Neural cell (in vitro differentiated cells): ENCODE measurements around the gene ZDHHC14. TPM values are rescaled to one million over a fixed set of nuclear protein-coding genes. Genes with fewer than 3 reads are reported as not detected.

Experiments
- H2AFZ ChIP-seq: fragments of 200-600, 300-800 bp; sonication (generic), shearing (Covaris generic); 2 replicates; pipeline ENCODE4 v1.6.0; 2014; ENCODE audit warnings: low read depth, mild to moderate bottlenecking, antibody characterized with exemption, low read length, moderate library complexity
- H3F3A ChIP-seq: fragments of 200-600 bp; shearing (Covaris generic); 2 replicates; pipeline ENCODE4 v1.6.1; 2016; ENCODE audit warnings: mild to moderate bottlenecking, moderate library complexity, mixed read lengths, antibody characterized with exemption, low read length; ENCODE audit not compliant: insufficient read depth, poor library complexity, severe bottlenecking
- H3K27ac ChIP-seq: fragments of 200-600, 300-800 bp; sonication (generic), shearing (Covaris generic); 2 replicates; pipeline ENCODE4 v1.5.1; 2014; ENCODE audit warnings: mild to moderate bottlenecking, low read length, moderate library complexity
- H3K27me3 ChIP-seq: fragments of 300-800, 200-600 bp; sonication (generic), shearing (Covaris generic); 2 replicates; pipeline ENCODE4 v1.6.0; 2014; ENCODE audit warnings: mild to moderate bottlenecking, low read depth, low read length, moderate library complexity; ENCODE audit not compliant: insufficient read depth
- H3K36me3 ChIP-seq: fragments of 300-800, 200-600 bp; sonication (generic), shearing (Covaris generic); 2 replicates; pipeline ENCODE4 v1.5.1; 2014; ENCODE audit warnings: mild to moderate bottlenecking, antibody characterized with exemption, low read length, moderate library complexity; ENCODE audit not compliant: insufficient read depth
- H3K4me2 ChIP-seq: fragments of 300-800, 200-600 bp; sonication (generic), shearing (Covaris generic); 2 replicates; pipeline ENCODE4 v1.6.0; 2014; ENCODE audit warnings: mild to moderate bottlenecking, low read length
- H3K4me3 ChIP-seq: fragments of 300-800, 200-600 bp; sonication (generic), shearing (Covaris generic); 2 replicates; pipeline ENCODE4 v1.5.1; 2014; ENCODE audit warnings: mild to moderate bottlenecking, low read length, moderate library complexity
- H3K79me2 ChIP-seq: fragments of 200-600 bp; shearing (Covaris generic); replicated peaks from 2 replicates; pipeline ENCODE4 v1.6.0; 2014; ENCODE audit warnings: mild to moderate bottlenecking, low read length, moderate library complexity; ENCODE audit not compliant: insufficient read depth
- H3K9ac ChIP-seq: fragments of 300-800, 200-600 bp; sonication (generic), shearing (Covaris generic); 2 replicates; pipeline ENCODE4 v1.6.1; 2016; ENCODE audit warnings: mild to moderate bottlenecking, low read length, mixed read lengths
- H3K9me2 ChIP-seq: fragments of 200-600 bp; shearing (Covaris generic); 2 replicates; pipeline ENCODE4 v1.6.1; 2016; ENCODE audit warnings: mild to moderate bottlenecking, low read length, mixed read lengths; ENCODE audit not compliant: insufficient read depth
- H3K9me3 ChIP-seq: fragments of 200-600, 300-800 bp; sonication (generic), shearing (Covaris generic); 2 replicates; pipeline ENCODE4 v1.6.1; 2016; ENCODE audit warnings: mild to moderate bottlenecking, mixed run types, low read length, moderate library complexity, mixed read lengths
- H4K20me1 ChIP-seq: fragments of 200-600 bp; shearing (Covaris generic); 2 replicates; pipeline ENCODE4 v1.6.1; 2016; ENCODE audit warnings: mild to moderate bottlenecking, mixed run types; ENCODE audit not compliant: insufficient read depth
- EP300 ChIP-seq: fragments of 450-650 bp; conservative IDR thresholded peaks from 2 replicates; pipeline ENCODE4 v1.6.1; 2014; ENCODE audit warnings: antibody characterized with exemption, mild to moderate bottlenecking, moderate library complexity; ENCODE audit not compliant: poor library complexity, severe bottlenecking
- EZH2 ChIP-seq: fragments of 200-600, 300-800 bp; shearing (Covaris generic), sonication (generic); IDR thresholded peaks from 2 replicates; pipeline ENCODE4 v1.6.1; 2014; ENCODE audit warnings: antibody characterized with exemption, low read length, borderline replicate concordance, mild to moderate bottlenecking; ENCODE audit not compliant: insufficient read depth, poor library complexity, severe bottlenecking
- MXI1 ChIP-seq: fragments of 450-650 bp; conservative IDR thresholded peaks from 2 replicates; pipeline ENCODE4 v1.6.1; 2014; ENCODE audit warnings: antibody characterized with exemption, mild to moderate bottlenecking; ENCODE audit not compliant: poor library complexity, severe bottlenecking
- POLR2AphosphoS5 ChIP-seq: IDR thresholded peaks from 2 replicates; pipeline ENCODE4 v1.6.1; 2012
- RAD21 ChIP-seq: fragments of 450-650 bp; conservative IDR thresholded peaks from 2 replicates; pipeline ENCODE4 v1.6.1; 2014; ENCODE audit warnings: antibody characterized with exemption, mild to moderate bottlenecking, moderate library complexity
- REST ChIP-seq: IDR thresholded peaks from 2 replicates; pipeline ENCODE4 v1.6.1; 2012; ENCODE audit warnings: borderline replicate concordance
- SMC3 ChIP-seq: fragments of 450-650 bp; conservative IDR thresholded peaks from 2 replicates; pipeline ENCODE4 v1.6.1; 2014; ENCODE audit warnings: antibody characterized with exemption, mild to moderate bottlenecking, moderate library complexity; ENCODE audit not compliant: poor library complexity
- TAF1 ChIP-seq: IDR thresholded peaks from 2 replicates; pipeline ENCODE4 v1.6.1; 2012; ENCODE audit warnings: low read depth
- polyA plus RNA-seq: library from polyadenylated mRNA; depleted of rRNA; stranded (reverse); fragments of >200 nt; gene quantifications from 2 replicates; pipeline ENCODE4 v1.2.3, GENCODE V29; 2014
- TF ChIP-seq, protein P1 (sequence below): fragments of 450-650 bp; IDR thresholded peaks from 2 replicates; pipeline ENCODE4 v1.5.1; 2014; ENCODE audit warnings: antibody characterized with exemption, mild to moderate bottlenecking, moderate library complexity; ENCODE audit not compliant: poor library complexity, severe bottlenecking

The ZDHHC14 gene
- polyA plus RNA-seq, 1 donor from 2014 or later, result 4.1 TPM

DNA sequence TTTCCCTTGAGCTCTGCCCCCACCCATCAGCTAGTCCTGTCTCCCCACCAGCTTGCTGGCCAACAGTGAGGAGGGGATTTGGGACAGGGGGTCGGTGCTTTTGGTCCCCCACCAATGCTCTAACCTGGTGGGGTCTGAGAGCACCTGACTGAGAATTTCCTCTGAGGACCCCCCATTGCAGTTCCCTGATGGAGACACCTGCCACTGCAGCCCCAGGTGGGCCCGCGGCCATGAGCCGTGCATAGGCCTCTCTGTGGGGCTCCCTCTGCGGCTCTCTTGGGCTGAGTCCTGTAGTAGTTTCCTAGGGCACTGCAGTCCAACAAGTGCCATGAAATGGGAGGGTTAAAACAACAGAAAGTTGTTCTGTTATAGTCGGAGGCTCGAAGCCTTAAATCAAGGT lies 269.8 kb downstream of the ZDHHC14 start:
- TF ChIP-seq REST, result no peak
- TF ChIP-seq, protein P1, sequence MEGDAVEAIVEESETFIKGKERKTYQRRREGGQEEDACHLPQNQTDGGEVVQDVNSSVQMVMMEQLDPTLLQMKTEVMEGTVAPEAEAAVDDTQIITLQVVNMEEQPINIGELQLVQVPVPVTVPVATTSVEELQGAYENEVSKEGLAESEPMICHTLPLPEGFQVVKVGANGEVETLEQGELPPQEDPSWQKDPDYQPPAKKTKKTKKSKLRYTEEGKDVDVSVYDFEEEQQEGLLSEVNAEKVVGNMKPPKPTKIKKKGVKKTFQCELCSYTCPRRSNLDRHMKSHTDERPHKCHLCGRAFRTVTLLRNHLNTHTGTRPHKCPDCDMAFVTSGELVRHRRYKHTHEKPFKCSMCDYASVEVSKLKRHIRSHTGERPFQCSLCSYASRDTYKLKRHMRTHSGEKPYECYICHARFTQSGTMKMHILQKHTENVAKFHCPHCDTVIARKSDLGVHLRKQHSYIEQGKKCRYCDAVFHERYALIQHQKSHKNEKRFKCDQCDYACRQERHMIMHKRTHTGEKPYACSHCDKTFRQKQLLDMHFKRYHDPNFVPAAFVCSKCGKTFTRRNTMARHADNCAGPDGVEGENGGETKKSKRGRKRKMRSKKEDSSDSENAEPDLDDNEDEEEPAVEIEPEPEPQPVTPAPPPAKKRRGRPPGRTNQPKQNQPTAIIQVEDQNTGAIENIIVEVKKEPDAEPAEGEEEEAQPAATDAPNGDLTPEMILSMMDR, result no peak
- TF ChIP-seq MXI1, result no peak
- TF ChIP-seq TAF1, result no peak
- TF ChIP-seq EZH2, result no peak
- TF ChIP-seq POLR2AphosphoS5, result no peak
- TF ChIP-seq EP300, result no peak
- no peak for TF ChIP-seq SMC3
- no peak for TF ChIP-seq RAD21
- no peaks in the 10 kb centered on the region for H3K9me3 ChIP-seq
- no peaks in the 10 kb centered on the region for H3F3A ChIP-seq
- H3K27ac ChIP-seq, result no peak overlapping the region
- no peaks in the 10 kb centered on the region for H3K27me3 ChIP-seq
- H2AFZ ChIP-seq, result no peak overlapping the region
- no peaks in the 10 kb centered on the region for H3K79me2 ChIP-seq
- H3K9me2 ChIP-seq, result no peaks in the 10 kb centered on the region
- no peaks in the 10 kb centered on the region for H4K20me1 ChIP-seq
- no peak overlapping the region for H3K9ac ChIP-seq
- H3K4me2 ChIP-seq, result no peak overlapping the region
- no peaks in the 10 kb centered on the region for H3K36me3 ChIP-seq
- no peak overlapping the region for H3K4me3 ChIP-seq

DNA sequence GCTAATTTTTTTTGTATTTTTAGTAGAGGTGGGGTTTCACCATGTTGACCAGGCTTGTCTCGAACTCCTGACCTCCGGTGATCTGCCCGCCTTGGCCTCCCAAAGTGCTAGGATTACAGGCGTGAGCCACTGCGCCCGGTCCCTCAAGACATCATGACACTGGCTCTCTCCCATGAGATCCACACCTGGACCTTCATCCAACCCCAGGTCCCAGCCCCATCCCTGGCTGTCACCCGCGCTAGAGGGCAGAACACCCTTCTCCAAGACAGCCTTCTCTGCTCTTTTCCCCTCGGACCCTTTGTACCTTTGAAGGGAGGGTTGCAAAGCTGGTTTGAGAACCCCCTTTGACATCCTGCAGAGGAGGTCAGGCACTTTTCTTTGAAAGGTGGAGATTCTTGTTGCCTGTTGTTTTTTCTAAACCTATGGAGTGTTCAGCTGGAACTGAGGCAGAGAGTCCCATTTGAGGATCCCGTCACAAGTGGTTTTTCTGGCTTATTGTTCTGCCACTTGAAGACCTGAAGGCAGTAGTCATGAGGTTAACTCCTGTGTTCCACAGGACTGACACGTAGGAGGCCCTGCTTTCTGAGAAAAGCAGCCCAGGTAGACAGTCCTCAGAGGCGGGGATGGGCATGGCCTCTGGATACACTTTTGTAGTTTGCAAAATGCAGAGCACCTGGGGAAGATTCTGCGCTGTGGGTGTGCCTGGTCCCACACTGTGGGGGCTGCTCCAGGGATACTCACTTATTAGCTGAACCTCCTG lies 270.9 kb downstream of the ZDHHC14 start:
- Histone ChIP-seq H3F3A (no peaks in the 10 kb centered on the region), H3K9me3 (no peaks in the 10 kb centered on the region), H4K20me1 (no peaks in the 10 kb centered on the region), H2AFZ (no peak overlapping the region), H3K4me3 (no peak overlapping the region), H3K79me2 (no peaks in the 10 kb centered on the region), H3K36me3 (no peaks in the 10 kb centered on the region), H3K27ac (no peak overlapping the region), H3K27me3 (no peaks in the 10 kb centered on the region), H3K4me2 (no peak overlapping the region), H3K9me2 (no peaks in the 10 kb centered on the region), H3K9ac (no peak overlapping the region)
- TF ChIP-seq TAF1 (no peak), SMC3 (no peak), POLR2AphosphoS5 (no peak), EZH2 (no peak), EP300 (no peak), REST (no peak), RAD21 (no peak)
- TF ChIP-seq, protein P1, result no peak
